CD4-positive, alpha-beta T cell treated with Interleukin-15 for 4 hours (primary cell): ENCODE data around the gene RGS3.
"Not testable (repeated sequence)": the region's sequence is repeated elsewhere in the genome, so short reads cannot be mapped to it uniquely, and the experiment has no call there.

Experiments
- DNase-seq: peaks from one replicate; pipeline ENCODE4 v3.0.0-alpha.2; 2020; ENCODE audit warnings: low spot score

The RGS3 gene

DNA sequence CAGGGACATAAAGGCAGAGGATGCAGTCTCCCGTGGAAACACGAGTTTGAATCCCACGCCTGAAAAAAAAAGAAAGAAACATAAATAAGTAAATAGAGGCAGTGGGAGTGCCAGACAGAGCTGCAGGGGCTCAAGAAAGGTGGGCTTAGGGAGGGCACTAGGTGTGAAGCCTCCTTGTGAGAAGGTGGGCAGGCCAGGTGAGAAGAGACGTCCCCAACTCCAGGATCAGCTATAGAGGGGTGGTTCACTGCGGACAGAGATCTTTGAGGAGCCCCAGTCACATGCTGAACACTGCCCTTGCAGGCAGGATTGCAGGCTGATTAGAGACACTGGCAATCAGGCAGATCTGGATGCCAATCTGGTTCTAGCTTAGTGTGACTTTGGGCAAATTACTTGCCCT is 172.1 kb downstream of the RGS3 start:
- DNase-seq: no peak

DNA sequence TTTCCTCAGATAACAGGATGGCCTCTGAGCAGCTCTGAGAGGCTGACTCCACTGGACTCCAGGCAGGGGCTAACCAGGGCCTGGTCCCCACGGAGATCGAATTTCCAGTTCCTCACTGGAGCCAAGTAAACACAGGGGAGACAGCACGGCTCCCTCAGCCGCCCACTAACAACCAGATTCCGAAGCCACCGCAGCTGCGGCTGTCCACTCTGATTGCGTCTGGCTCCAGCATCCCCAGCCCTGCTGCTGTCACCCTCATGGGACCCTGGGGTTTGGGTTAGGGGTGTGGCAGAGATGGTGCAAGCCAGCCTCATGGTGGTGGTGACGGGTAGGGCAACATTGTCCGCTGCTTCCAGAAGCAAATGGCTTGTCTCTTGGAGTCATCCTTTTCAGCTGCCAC is 172.6 kb downstream of the RGS3 start:
- DNase-seq: no peak

GRCh38 chr9:113636693-113637092 is 173.2 kb downstream of the RGS3 start:
- no peak for DNase-seq

DNA sequence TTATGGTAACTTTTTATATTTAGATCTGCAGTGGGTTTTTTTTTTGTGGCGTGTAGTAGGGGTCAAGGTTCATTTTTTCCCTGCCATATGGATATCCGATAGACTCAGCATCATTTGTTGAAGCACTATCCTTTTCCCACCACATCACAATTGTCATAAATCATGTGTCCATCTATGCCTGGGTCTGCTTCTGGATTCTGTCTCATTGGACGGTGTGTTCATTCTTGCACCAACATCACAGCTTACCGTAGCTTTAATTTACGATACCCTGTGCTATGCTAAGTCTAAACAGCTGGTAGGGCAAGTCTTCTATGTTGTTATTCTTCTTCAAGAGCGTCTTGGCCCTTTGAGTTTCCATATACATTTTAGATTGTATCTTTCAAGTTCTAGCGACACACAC is 175.0 kb downstream of the RGS3 start:
- no peak for DNase-seq

DNA sequence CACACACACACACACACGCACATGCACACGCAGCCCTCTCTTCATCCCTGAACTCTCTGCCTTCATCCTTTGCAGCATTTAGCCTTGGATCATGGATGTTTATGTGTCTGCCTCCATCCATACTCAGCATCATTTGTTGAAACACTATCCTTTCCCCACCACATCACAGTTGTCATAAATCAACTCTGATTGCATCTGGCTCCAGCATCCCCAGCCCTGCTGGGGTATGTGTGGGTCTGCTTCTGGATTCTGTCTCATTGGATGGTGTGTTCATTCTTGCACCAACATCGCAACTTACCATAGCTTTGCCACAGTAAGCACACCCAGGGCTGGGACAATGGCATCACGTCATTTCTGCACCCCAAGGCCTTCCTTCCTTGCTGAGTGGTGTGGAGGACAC is 175.4 kb downstream of the RGS3 start:
- no peak for DNase-seq

GRCh38 chr9:113639411-113639970 is 176.0 kb downstream of the RGS3 start:
- not testable (repeated sequence) for DNase-seq

DNA sequence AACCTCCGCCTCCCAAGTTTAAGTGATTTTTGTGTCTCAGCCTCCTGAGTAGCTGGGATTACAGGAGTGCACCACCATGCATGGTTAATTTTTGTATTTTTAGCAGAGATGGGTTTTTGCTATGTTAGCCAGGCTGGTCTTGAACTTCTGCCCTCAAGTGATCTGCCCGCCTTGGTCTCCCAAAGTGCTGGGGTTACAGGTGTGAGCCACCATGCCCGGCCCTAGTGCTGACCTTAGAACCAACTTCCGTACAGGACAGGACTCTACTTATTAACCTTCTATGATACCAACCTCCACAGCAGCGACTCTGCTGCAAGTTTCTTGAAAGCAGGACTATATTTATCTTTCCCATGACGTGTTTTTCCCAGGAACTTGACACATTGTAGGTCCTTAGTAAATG is 176.9 kb downstream of the RGS3 start:
- DNase-seq: no peak

DNA sequence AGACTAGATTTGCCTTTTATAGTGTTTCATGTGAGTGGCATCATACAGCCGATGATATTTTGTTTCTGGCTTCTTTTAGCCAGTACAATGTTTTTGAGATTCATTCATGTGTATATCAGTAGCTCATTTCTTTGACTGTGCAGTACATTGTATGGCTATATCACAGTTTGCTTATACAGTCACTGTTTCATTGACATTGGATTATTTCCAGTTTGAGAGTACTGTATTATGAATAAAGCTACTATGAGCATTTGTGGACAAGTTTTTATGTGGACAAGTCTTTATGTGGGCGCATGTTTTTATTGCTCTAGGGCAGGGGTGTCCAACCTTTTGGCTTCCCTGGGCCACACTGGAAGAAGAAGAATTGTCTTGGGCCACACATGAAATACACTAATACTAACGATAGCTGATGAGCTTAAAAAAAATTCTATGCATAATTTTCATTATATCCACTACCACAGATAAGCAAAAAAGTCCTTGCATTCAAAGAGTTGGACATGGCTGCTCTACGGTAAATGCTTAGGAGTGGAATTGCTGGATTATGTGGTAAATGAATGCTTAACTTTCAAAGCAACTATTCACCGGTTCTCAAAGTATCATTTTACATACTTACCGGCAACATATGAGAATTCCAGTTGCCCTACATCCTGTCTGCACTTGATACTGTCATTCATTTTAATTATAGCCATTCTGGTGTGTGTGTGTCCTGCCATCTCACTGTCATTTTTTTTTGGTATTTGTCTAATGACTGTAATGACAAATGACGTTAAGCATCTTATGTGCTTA is 177.8 kb downstream of the RGS3 start:
- no peak for DNase-seq

GRCh38 chr9:113644321-113644720 is 180.8 kb downstream of the RGS3 start:
- DNase-seq: no peak

GRCh38 chr9:113645227-113645977 is 181.9 kb downstream of the RGS3 start:
- DNase-seq: no peak

- DNase-seq: no peak
Observed at GRCh38 chr9:113645978-113646253, 182.4 kb downstream of the RGS3 start.

GRCh38 chr9:113646491-113646890 is 183.0 kb downstream of the RGS3 start:
- DNase-seq: no peak
